Measurements from ENCODE around the gene GARIN5B.
A peak's percentile ranks its signal among the peaks of the same experiment; 100 is the strongest.
"Not testable (repeated sequence)": the region's sequence is repeated elsewhere in the genome, so short reads cannot be mapped to it uniquely, and the experiment has no call there.

The GARIN5B gene

DNA sequence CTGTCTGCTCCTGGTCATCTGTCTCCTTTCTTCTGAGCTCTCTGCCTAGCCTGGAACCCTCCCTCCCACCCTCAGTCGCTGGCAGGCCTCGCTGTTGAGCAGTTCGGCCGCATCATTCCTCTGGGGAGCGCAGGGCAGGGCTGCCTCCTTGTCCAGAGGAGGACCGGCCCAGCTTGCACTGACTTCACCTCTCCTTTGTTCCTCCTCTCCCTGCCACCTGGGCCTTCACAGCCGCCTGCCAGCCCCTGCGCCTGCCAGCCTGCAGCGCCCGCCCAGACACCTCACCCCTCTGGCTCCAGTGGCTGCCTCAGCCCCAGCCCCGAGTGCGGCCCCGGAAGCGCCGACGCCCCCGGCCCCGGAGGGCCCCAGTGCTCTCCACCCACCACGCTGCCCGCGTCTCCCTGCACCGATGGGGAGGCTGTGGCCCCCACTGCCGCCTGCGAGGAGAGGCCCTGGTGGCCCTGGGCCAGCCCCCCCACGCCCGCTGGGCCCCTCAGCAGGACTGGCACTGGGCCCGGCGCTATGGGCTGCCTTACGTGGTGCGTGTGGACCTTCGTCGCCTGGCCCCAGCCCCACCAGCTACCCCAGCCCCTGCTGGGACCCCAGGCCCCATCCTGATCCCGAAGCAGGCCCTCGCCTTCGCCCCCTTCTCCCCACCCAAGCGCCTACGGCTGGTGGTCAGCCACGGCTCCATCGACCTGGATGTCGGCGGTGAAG, 16.2 kb downstream of the GARIN5B start:
- DNase-seq, result no peak

- no peak for DNase-seq
Measured at GRCh38 chr19:55345818-55346724, 17.0 kb downstream of the GARIN5B start.

- DNase-seq, result no peak
Measured at GRCh38 chr19:55345101-55345817, 17.8 kb downstream of the GARIN5B start.

- no peak for DNase-seq
Measured at GRCh38 chr19:55344444-55344843, 18.6 kb downstream of the GARIN5B start.

GRCh38 chr19:55341595-55342531, 21.2 kb downstream of the GARIN5B start:
- no peak for DNase-seq

DNA sequence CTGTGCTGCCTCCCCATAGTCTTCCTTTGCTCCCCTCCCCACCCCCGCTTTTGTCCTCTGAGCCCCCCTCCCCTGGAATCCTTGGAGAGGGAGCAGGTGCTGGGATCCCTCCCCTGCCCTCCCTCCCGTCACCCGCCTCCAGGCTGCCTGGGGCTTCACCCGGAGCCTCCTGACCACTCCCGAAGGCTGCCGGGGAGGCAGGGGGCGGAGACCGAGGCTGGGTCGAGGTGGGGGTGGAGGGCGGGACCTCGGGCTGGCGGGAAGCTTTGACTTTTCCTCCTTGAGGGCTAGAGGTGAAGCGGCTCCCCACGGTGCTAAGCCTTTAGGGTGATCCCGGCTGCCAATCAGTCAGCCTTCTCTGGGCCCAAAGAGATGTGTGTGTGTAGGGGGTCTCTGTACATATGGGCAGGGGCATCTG, 21.9 kb downstream of the GARIN5B start:
- DNase-seq, result peak in 1 of 4 experiments; percentile 15

DNA sequence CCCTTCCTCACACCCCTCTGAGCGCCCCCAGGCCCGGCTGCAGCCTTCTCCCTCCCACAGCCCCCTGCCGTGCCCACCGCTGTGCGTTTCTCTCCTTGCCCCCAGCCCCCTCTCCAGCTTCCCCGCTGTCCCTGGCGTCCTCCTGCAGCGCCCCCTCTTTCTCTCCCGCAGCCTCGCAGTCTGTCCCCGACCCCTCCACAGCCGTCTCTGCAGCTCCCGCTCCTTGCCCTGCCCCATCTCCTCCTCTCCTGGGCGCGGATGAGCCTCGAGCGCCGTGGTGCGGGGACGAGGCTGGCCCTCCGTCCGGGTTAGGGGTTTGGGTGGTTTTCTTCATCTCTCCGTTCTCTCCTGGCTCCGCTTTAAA, 22.3 kb downstream of the GARIN5B start:
- no peak for DNase-seq

GRCh38 chr19:55339889-55340783, 22.9 kb downstream of the GARIN5B start:
- DNase-seq, result no peak

DNA sequence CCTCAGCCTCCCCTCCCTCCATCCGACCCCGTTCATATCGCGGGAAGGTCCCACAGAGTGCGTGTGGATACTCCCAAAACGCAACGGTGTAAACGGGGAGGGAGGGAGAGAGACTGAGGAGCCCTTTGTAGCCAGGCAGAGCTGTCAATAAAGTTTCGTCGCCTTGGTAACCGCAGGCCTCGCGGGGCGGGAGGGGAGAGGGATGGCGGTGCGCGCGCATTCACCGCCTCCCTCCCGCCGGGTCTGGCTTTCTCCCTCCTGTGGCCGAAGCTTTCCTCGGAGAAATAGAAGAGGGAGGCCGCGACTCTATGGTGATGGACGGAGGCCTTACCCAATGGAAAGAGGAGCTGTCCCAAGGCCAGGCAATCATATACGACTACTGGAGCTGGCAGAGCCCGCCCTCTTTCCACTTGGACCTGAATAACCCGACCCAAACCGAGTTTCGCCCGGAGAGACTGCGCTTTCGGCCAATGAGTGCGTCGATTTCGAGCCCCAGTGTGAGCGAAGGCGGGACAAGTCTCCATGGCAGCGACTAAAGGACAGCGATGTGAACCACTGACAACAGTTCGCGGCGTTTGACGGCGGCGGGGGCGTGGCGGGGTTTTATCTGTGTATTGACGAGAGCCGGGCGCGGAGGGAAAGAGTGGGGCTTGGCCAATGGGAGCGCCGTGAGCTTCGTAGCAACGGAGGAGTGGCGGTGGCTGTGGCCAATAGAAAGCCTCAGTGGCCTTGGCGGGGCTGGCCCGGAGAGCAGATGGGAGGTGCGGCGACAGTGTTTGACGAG, 23.8 kb downstream of the GARIN5B start, which contains the start of gene KMT5C:
KMT5C (plus strand) TSS at position 772 of the 784 bp plus-strand sequence. CDS start 2,061 bp downstream, outside the sequence.
- peak; percentile 100 for DNase-seq

DNA sequence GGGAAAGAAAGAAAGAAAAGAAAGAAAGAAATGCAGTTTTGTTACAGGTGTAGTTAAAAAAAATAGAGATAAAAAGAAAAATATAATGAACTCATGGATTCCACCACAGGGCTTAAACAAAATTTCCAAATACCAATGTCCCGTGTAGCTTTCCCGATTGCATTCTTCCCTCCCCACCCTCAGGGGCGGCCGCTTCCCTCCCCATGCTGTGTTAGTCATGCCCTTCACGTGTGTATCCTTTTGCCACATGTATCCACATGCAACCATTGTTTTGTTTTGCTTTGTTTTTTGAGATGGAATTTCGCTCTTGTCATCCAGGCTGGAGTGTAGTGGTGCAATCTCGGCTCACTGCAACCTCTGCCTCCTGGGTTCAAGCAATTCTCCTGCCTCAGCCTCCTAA, 27.0 kb downstream of the GARIN5B start:
- no peak for DNase-seq

GRCh38 chr19:55333870-55334269, 29.2 kb downstream of the GARIN5B start:
- DNase-seq, result no peak

GRCh38 chr19:55329791-55330190, 33.3 kb downstream of the GARIN5B start:
- not testable (repeated sequence) for DNase-seq

- DNase-seq, result not testable (repeated sequence)
Measured at GRCh38 chr19:55328774-55329318, 34.2 kb downstream of the GARIN5B start.

DNA sequence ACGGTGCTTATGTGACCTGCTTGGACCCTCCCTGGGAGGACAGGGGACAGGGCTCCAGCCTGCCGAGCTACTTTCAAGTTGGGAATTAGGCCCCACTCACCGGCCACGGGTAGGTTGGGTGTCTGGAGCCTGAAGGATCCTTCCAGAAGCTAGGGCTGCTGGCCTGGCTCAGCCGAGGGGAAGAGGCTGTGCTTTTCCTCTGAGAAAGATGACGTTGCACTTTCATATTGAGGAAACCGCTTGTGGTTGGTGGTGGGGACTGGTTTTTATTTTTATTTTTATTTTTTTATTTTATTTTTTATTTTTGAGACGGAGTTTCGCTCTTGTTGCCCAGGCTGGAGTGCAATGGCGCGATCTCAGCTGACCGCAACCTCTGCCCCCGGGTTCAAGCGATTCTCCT, 37.9 kb downstream of the GARIN5B start, which contains the start of gene TMEM150B:
TMEM150B (minus strand) TSS at position 170 of the 400 bp plus-strand sequence. CDS start 4,305 bp downstream, outside the sequence.
- DNase-seq, result no peak

- no peak for DNase-seq
Measured at GRCh38 chr19:55324662-55325061, 38.4 kb downstream of the GARIN5B start.

GRCh38 chr19:55322204-55322885, 40.7 kb downstream of the GARIN5B start:
- DNase-seq, result no peak

DNA sequence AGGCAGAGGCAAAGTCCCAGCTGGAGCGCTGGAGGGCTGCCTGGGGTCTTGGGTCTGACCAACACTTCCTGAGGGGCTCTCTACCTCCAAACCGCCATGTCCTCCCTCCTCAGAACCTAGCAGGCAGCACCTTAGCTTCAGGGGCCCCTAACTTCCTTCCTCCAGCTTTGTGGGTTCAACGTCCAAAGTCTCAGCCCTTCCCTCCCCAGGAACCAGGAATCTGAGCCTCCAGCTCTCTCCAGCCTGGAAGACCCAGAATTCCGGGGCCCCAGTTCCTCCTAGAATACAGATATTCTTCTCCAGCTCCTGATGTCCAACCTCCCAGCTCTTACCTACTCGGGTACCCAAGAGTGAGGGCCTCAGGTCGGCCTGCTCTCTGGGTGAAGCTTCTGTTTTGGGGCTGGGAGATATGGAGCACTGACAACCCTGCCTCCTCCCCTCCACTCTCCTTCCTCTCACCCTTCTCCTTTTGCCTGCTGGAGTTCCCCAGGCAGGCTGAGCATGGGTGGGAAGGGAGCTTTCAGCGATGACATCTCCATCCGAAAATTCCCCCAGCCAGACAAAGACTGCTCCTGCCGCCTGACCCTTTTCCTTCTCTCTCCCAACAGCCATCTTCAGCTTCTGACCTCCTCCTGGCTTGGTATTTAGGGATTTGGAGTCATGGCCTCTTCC, 41.5 kb downstream of the GARIN5B start:
- no peak for DNase-seq

DNA sequence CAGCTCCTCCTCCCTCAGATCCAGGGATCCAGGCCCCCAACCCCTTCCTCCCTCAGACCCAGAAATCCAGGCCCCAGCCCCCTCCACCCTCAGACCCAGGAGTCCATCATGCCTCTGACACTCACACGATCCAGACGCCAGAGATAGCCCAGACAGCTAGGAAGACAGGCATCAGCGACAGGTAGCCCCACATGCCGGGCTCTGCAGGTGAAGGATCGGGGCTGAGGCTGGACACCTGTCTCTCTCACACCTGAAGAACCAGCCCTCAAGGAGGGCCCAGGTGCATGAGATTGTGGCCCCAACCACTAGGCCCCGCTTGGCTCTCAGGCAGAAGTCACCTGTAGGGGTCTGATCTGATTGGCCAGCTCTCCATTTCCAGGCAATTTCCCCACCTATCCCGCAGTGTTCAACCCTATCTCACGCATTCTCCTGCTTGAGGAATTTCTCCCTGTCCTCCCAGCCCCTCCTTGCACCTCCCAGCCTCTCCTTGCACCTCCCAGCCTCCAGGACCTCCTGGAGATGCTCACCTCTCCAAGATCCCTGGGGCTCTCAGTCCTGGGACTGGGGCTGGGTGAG, 42.1 kb downstream of the GARIN5B start:
- DNase-seq, result no peak
